GM12878 (cell line): Measurements from ENCODE around the gene WBP1L. TPM values are rescaled to one million over a fixed set of nuclear protein-coding genes. Genes with fewer than 3 reads are reported as not detected.

Experiments used
- BCL11A ChIP-seq: IDR thresholded peaks from 2 replicates; pipeline ENCODE4 v1.6.1; 2011; ENCODE audit warnings: low read depth, low read length
- CEBPZ ChIP-seq: fragments of 150-350 bp; IDR thresholded peaks from 2 replicates; pipeline ENCODE4 v1.6.1; 2016; ENCODE audit warnings: low read depth, low read length
- E2F4 ChIP-seq: IDR thresholded peaks from 2 replicates; pipeline ENCODE4 v1.6.1; 2012; ENCODE audit warnings: low read depth, low read length, improper control_type of control experiment
- EZH2 ChIP-seq: IDR thresholded peaks from 2 replicates; pipeline ENCODE4 v1.6.1; 2012; ENCODE audit warnings: low read depth, mild to moderate bottlenecking, control low read depth, inconsistent platforms, low read length, borderline replicate concordance; ENCODE audit not compliant: control insufficient read depth
- FOS ChIP-seq: IDR thresholded peaks from 3 replicates; pipeline ENCODE4 v1.6.1; 2011; ENCODE audit warnings: borderline replicate concordance; ENCODE audit not compliant: insufficient read length; ENCODE audit errors: extremely low read depth
- HDAC2 ChIP-seq: fragments of 200-600 bp; sonication (generic); IDR thresholded peaks from 2 replicates; pipeline ENCODE4 v1.6.1; 2017
- KLF5 ChIP-seq: fragments of 450-650 bp; IDR thresholded peaks from 2 replicates; pipeline ENCODE4 v1.6.1; 2014; ENCODE audit warnings: mild to moderate bottlenecking; ENCODE audit not compliant: partially characterized antibody
- MAX ChIP-seq: IDR thresholded peaks from 2 replicates; pipeline ENCODE4 v1.6.1; 2012; ENCODE audit warnings: low read depth, low read length, improper control_type of control experiment
- NKRF ChIP-seq: fragments of 450-650 bp; conservative IDR thresholded peaks from 2 replicates; pipeline ENCODE4 v1.6.1; 2017; ENCODE audit warnings: mild to moderate bottlenecking, moderate library complexity
- POLR2AphosphoS5 ChIP-seq: IDR thresholded peaks from 2 replicates; pipeline ENCODE4 v1.6.1; 2011; ENCODE audit warnings: mild to moderate bottlenecking, low read length, inconsistent platforms
- POU2F2 ChIP-seq: IDR thresholded peaks from 3 replicates; pipeline ENCODE4 v1.6.1; 2011; ENCODE audit warnings: low read depth, mild to moderate bottlenecking, low read length, borderline replicate concordance
- RELB ChIP-seq: fragments of 450-650 bp; IDR thresholded peaks from 2 replicates; pipeline ENCODE4 v1.6.1; 2017; ENCODE audit warnings: low read depth, mild to moderate bottlenecking, moderate library complexity
- RFX5 ChIP-seq: IDR thresholded peaks from 2 replicates; pipeline ENCODE4 v1.6.1; 2011; ENCODE audit warnings: low read depth, low read length, improper control_type of control experiment
- SMAD5 ChIP-seq: IDR thresholded peaks from 2 replicates; pipeline ENCODE4 v1.6.1; 2016; ENCODE audit warnings: antibody characterized with exemption, low read depth
- SP1 ChIP-seq: IDR thresholded peaks from one replicate; pipeline ENCODE4 v1.6.1; 2011; ENCODE audit warnings: low read depth, low read length
- TARDBP ChIP-seq: IDR thresholded peaks from 2 replicates; pipeline ENCODE4 v1.6.1; 2016; ENCODE audit warnings: borderline replicate concordance
- ZNF274 ChIP-seq: IDR thresholded peaks from one replicate; pipeline ENCODE4 v1.8.0; 2011; ENCODE audit not compliant: insufficient read length, insufficient read depth
- ZNF384 ChIP-seq: IDR thresholded peaks from 2 replicates; pipeline ENCODE4 v1.6.1; 2012; ENCODE audit warnings: low read depth, mild to moderate bottlenecking, low read length, improper control_type of control experiment, borderline replicate concordance
- ZNF687 ChIP-seq: fragments of 450-650 bp; IDR thresholded peaks from 2 replicates; pipeline ENCODE4 v1.6.1; 2017; ENCODE audit warnings: mild to moderate bottlenecking, moderate library complexity
- polyA plus RNA-seq, 11 experiments: library from polyadenylated mRNA; depleted of rRNA in 4 of 11; unstranded in 6 of 11; stranded (reverse) in 5 of 11; fragments of >200 nt; fragmentation: Nextera tagmentation in 4 of 11; fragmentation: Illumina TruSeq in 1 of 11; extraction: Ambion mirVana in 4 of 11; extraction: Trizol in 1 of 11; gene quantifications; 1 replicate in 1 of 11; 2 replicates in 10 of 11; pipeline versions ENCODE4 v1.2.1 to v1.2.3, GENCODE V29; 2011 to 2016; ENCODE audit warnings: inconsistent platforms in 2 of 11, missing spikeins in 2 of 11, low read depth in 1 of 11
- total RNA-seq, 4 experiments: library from RNA; depleted of rRNA in 3 of 4; stranded (reverse); fragments of >200 nt in 3 of 4; fragmentation: Illumina TruSeq in 1 of 4; extraction: Trizol in 1 of 4; gene quantifications; 2 replicates each; pipeline versions ENCODE4 v1.2.1 to v1.2.3, GENCODE V29; 2013 to 2021

Gene WBP1L
- total and polyA plus RNA-seq, 10 of the 15 experiments (the other 5 are each of a cell fraction or from before 2014, with no cell fraction given), result 3.7 to 18.8 (median 12.3) TPM

GRCh38 chr10:102835007-102835482, 91.3 kb downstream of the WBP1L start (continued):
- TF ChIP-seq NKRF, result no peak
- TF ChIP-seq CEBPZ, result no peak
- TF ChIP-seq RFX5, result no peak
- no peak for TF ChIP-seq EZH2
- TF ChIP-seq POLR2AphosphoS5, result no peak
- TF ChIP-seq TARDBP, result no peak
- no peak for TF ChIP-seq ZNF687
- TF ChIP-seq SP1, result no peak
- TF ChIP-seq ZNF274, result no peak
- no peak for TF ChIP-seq BCL11A
- TF ChIP-seq KLF5, result no peak
- no peak for TF ChIP-seq RELB
- no peak for TF ChIP-seq SMAD5
- no peak for TF ChIP-seq HDAC2
- TF ChIP-seq MAX, result no peak
- no peak for TF ChIP-seq ZNF384
- no peak for TF ChIP-seq FOS
- no peak for TF ChIP-seq POU2F2
- TF ChIP-seq E2F4, result no peak
